Measurements from ENCODE around the gene PSMD7. TPM values are rescaled to one million over a fixed set of nuclear protein-coding genes. Genes with fewer than 3 reads are reported as not detected.
"Not testable (repeated sequence)": the region's sequence is repeated elsewhere in the genome, so short reads cannot be mapped to it uniquely, and the experiment has no call there.

PSMD7 gene
- total and polyA plus RNA-seq, 2 experiments from 2014 or later, result 116 to 165 TPM

DNA sequence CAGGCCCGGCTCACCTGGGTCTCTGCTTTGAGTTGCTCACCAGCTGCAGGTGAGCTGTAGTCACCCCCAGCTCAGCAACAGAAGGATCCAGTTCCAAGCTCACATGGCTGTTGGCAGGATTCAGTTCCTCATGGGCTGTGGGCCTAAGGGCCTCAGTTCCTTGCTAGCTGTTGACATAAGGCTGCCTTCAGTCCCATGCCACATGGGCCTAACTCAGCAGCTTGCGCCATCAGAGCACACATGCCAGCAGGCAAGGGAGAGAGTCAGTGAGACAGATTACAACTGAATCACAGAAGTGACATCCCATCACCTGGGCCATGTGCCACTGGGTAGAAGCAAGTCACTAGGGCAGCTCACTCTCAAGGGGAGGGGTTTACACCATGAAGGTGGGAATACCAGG, 24.7 kb downstream of the PSMD7 start (continued):
- TF ChIP-seq, protein P1, sequence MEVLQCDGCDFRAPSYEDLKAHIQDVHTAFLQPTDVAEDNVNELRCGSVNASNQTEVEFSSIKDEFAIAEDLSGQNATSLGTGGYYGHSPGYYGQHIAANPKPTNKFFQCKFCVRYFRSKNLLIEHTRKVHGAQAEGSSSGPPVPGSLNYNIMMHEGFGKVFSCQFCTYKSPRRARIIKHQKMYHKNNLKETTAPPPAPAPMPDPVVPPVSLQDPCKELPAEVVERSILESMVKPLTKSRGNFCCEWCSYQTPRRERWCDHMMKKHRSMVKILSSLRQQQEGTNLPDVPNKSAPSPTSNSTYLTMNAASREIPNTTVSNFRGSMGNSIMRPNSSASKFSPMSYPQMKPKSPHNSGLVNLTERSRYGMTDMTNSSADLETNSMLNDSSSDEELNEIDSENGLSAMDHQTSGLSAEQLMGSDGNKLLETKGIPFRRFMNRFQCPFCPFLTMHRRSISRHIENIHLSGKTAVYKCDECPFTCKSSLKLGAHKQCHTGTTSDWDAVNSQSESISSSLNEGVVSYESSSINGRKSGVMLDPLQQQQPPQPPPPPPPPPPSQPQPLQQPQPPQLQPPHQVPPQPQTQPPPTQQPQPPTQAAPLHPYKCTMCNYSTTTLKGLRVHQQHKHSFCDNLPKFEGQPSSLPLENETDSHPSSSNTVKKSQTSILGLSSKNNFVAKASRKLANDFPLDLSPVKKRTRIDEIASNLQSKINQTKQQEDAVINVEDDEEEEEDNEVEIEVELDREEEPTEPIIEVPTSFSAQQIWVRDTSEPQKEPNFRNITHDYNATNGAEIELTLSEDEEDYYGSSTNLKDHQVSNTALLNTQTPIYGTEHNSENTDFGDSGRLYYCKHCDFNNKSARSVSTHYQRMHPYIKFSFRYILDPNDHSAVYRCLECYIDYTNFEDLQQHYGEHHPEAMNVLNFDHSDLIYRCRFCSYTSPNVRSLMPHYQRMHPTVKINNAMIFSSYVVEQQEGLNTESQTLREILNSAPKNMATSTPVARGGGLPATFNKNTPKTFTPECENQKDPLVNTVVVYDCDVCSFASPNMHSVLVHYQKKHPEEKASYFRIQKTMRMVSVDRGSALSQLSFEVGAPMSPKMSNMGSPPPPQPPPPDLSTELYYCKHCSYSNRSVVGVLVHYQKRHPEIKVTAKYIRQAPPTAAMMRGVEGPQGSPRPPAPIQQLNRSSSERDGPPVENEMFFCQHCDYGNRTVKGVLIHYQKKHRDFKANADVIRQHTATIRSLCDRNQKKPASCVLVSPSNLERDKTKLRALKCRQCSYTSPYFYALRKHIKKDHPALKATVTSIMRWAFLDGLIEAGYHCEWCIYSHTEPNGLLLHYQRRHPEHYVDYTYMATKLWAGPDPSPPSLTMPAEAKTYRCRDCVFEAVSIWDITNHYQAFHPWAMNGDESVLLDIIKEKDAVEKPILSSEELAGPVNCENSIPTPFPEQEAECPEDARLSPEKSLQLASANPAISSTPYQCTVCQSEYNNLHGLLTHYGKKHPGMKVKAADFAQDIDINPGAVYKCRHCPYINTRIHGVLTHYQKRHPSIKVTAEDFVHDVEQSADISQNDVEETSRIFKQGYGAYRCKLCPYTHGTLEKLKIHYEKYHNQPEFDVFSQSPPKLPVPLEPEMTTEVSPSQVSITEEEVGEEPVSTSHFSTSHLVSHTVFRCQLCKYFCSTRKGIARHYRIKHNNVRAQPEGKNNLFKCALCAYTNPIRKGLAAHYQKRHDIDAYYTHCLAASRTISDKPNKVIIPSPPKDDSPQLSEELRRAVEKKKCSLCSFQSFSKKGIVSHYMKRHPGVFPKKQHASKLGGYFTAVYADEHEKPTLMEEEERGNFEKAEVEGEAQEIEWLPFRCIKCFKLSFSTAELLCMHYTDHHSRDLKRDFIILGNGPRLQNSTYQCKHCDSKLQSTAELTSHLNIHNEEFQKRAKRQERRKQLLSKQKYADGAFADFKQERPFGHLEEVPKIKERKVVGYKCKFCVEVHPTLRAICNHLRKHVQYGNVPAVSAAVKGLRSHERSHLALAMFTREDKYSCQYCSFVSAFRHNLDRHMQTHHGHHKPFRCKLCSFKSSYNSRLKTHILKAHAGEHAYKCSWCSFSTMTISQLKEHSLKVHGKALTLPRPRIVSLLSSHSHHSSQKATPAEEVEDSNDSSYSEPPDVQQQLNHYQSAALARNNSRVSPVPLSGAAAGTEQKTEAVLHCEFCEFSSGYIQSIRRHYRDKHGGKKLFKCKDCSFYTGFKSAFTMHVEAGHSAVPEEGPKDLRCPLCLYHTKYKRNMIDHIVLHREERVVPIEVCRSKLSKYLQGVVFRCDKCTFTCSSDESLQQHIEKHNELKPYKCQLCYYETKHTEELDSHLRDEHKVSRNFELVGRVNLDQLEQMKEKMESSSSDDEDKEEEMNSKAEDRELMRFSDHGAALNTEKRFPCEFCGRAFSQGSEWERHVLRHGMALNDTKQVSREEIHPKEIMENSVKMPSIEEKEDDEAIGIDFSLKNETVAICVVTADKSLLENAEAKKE (CRISPR knock-in tag; IDR thresholded peaks at IDR 0.05), result no peak
- TF ChIP-seq EZH2phosphoT487 (IDR thresholded peaks at IDR 0.05; ENCODE audit: unreplicated experiment), result no peak

DNA sequence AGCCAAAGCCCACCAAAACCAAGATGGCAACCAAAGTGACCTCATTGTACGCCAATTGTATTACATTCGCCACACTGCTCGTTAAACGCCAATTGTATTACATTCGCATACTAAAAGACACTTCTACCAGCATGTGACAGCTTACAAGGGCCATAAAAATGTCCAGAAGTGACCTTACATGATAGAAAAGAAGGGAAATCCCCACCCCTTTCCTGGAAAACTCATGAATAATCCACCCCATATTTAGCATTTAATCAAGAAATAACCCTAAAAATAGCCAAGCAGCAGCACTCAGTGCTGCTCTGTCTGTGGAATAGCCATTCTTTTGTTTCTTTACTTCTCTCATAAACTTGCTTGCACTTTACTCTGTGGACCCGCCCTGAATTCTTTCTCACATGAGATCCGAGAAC, 25.7 kb downstream of the PSMD7 start:
- Histone ChIP-seq H4K20me1 (replicated peaks; ENCODE audit: insufficient read depth) (no peaks in the 10 kb centered on the region; the same call in 1 of the 2 replicates), H3K27ac (ENCODE audit: low read depth) (no peak overlapping the region), H3K79me2 (replicated peaks; ENCODE audit: insufficient read depth) (no peaks in the 10 kb centered on the region), H3K4me2 (no peak overlapping the region), H3K4me3 (no peak overlapping the region), H2AFZ (no peak overlapping the region), H3F3A (replicated peaks; ENCODE audit: low read depth) (no peaks in the 10 kb centered on the region), H3K36me3 (ENCODE audit: insufficient read depth) (no peaks in the 10 kb centered on the region; the same call in 1 of the 2 replicates), H3K4me1 (ENCODE audit: insufficient read depth) (no peaks in the 10 kb centered on the region), H3K9me2 (ENCODE audit: insufficient read depth) (no peaks in the 10 kb centered on the region), H3K27me3 (ENCODE audit: insufficient read depth) (no peaks in the 10 kb centered on the region)
- ATAC-seq (no peak), DNase-seq (ENCODE audit: low spot score) (no peak)
- no peak overlapping the region for H3K27ac Mint-ChIP-seq
- no peaks in the 10 kb centered on the region; the same call in 2 of the 3 replicates for H3K4me1 Mint-ChIP-seq
- H3K4me3 Mint-ChIP-seq, result no peak overlapping the region
- peaks cover 3% of the 10 kb centered on the region; the same call in 1 of the 3 replicates for H3K9me3 Mint-ChIP-seq
- H3K27me3 Mint-ChIP-seq (ENCODE audit: insufficient read depth, low read depth, poor library complexity), result peaks cover 13% of the 10 kb centered on the region
- peaks cover 24% of the 10 kb centered on the region for H3K36me3 Mint-ChIP-seq (ENCODE audit: low read depth)
- TF ChIP-seq POLR2AphosphoS5 (IDR thresholded peaks at IDR 0.05; ENCODE audit: low read depth), result no peak
- TF ChIP-seq, protein P1 (CRISPR knock-in tag; IDR thresholded peaks at IDR 0.05), result no peak

DNA sequence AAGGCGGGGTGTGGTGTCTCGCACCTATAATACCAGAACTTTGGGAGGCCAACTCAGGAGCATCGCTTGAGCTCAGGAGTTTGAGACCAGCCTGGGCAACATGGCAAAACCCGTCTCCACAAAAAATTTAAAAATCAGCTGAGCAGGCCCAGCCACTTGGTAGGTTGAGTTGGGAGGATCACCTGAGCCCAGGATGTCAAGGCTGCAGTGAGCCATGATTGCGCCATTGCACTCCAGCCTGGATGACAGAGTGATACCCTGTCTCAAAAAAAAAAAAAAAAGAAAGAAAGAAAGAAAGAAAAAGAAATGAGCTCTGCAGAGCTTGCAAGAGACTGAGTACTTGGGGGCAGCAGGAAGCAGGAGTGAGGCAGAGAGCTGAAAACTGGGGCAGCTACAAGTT, 28.2 kb downstream of the PSMD7 start:
- not testable (repeated sequence) for H3K27me3 ChIP-seq (ENCODE audit: insufficient read depth); H3K27ac Mint-ChIP-seq; H4K20me1 ChIP-seq (replicated peaks; ENCODE audit: insufficient read depth); H3K4me1 ChIP-seq (ENCODE audit: insufficient read depth); ATAC-seq; H3K36me3 ChIP-seq (ENCODE audit: insufficient read depth); H3K4me3 ChIP-seq; H2AFZ ChIP-seq; H3K4me3 Mint-ChIP-seq; H3K4me2 ChIP-seq; H3K9me2 ChIP-seq (ENCODE audit: insufficient read depth); H3K27ac ChIP-seq (ENCODE audit: low read depth); DNase-seq (ENCODE audit: low spot score); H3F3A ChIP-seq (replicated peaks; ENCODE audit: low read depth); H3K27me3 Mint-ChIP-seq (ENCODE audit: insufficient read depth, low read depth, poor library complexity); H3K4me1 Mint-ChIP-seq; H3K9me3 Mint-ChIP-seq; H3K79me2 ChIP-seq (replicated peaks; ENCODE audit: insufficient read depth)
- peaks cover 33% of the 10 kb centered on the region for H3K36me3 Mint-ChIP-seq (ENCODE audit: low read depth)

Measured in GM23338 (cell line).